HG02798 (cell line): Measurements from ENCODE around the gene SORL1.

Experiments
- ATAC-seq: cut with Tn5 transposase; IDR thresholded peaks from one replicate; pipeline ENCODE4 v1.9.1; 2021; ENCODE audit warnings: mild to moderate bottlenecking; ENCODE audit not compliant: unreplicated experiment, poor library complexity

Gene SORL1

DNA sequence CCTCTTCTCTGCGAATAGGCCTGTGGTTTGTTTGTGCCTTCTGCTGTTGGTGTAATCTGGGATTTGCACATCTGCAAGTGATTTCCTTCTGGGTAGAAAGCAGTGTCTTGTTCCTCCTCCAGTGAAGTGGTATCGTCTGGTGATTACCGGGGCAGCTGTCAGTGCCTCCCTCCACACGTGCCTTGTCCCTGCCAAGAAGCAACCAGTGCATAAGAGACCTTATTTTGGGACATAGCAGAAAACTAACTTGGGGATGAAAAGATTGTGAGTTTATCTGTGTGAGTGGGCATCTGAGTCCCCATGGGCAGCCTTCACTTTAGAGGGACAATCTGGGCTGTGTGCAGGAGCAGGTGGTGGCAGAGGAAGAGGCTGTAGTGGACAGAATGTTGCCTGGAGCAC, 72.1 kb downstream of the SORL1 start:
- ATAC-seq = no peak

DNA sequence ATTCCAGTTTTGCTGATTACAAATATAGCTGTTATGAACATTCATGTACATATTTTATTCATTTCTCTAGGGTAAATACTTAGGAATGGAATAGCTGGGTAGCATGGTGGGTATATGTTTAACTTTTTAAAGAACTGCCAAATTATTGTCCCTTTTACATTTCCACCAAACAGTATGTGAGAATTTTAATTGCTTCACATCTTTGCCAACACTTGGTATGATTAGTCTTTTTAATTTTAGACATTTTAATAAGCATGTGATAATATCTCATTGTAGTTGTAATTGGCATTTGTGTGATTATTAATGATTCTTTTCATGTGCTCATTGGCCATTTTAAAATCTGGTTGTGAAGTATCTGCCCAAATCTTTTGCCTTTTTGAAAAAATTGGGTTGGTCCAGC, 73.3 kb downstream of the SORL1 start:
- ATAC-seq = no peak

DNA sequence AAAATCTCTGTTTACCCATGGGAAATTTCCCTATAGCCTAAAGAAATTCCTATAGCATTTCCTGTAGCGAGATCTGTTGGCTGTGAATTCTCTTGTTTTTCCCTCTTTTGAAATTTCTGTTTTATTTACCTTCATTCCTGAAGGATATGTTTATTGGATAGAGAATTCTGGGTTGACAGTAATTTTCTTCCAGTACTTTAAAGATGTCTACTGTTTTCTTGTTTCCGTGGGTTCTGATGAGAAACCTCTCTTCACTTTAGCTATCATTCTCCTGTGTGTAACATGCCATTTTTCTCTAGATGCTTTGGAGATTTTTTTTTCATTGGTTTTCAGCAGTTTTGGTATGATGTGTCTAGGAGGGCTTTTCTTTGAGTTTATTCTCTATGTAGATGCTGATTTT, 78.1 kb downstream of the SORL1 start:
- ATAC-seq = no peak

DNA sequence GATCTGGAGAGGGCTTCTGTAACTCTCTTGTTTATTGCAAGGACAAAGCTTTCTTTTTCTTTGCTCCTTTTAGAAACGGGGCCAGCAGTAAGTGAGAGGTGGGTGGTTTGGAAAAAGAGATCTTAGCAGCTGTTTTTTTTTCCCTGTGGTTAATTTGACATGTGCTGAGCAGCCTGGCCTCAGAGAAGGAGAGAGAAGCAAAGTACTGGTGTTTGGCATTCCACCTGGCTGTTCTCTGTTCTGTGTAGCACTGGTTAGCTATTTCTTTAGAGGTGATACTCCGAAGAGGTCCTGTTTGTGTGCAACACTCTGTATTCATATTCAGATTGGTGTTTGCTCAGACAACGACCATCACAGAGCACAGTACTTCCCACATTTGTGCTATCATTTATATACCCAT, 81.5 kb downstream of the SORL1 start:
- no peak for ATAC-seq

DNA sequence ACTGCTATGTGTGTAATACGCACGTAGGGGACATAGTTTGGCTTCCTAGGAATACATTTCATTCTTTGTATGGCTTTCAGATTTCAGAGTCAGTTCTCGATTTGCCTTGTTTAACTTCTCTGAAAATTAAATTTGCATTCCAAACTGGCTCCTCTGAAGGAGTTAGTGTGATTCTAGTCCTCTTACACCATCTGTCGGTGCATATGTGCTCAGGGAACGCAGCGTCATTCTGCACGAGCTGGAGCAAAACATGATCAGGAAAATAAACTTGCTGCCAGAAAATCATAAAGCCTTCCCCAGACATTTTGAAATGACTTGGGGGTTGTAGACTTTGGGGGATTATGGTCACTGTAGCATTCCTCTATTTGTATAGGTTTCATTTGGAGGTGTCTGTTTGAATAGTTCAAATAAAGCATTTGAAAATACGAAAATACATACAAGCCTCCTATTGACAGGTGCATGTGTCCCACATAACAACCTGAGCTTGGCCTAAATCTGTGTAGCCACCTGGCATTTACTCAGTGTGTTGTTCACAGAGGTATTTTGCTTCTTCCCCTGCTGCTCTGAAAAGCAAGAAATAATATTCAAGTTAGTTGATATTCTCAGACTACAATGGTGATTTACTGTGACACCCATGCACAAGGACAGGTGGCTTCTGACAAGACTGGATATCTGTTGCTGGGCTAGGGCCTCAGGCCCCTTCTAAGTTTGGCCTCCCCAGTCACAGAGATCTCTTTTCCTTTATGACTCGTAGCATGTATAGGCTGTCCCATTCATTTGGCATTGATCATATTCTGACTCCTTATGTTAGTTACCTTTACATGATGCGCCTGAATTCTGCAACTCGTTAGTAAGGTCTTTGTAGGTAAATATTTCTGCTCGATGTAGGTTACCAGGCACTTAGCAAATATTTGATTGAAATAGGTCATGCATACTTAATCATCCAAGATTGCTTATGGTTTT, 82.3 kb downstream of the SORL1 start:
- ATAC-seq = no peak

DNA sequence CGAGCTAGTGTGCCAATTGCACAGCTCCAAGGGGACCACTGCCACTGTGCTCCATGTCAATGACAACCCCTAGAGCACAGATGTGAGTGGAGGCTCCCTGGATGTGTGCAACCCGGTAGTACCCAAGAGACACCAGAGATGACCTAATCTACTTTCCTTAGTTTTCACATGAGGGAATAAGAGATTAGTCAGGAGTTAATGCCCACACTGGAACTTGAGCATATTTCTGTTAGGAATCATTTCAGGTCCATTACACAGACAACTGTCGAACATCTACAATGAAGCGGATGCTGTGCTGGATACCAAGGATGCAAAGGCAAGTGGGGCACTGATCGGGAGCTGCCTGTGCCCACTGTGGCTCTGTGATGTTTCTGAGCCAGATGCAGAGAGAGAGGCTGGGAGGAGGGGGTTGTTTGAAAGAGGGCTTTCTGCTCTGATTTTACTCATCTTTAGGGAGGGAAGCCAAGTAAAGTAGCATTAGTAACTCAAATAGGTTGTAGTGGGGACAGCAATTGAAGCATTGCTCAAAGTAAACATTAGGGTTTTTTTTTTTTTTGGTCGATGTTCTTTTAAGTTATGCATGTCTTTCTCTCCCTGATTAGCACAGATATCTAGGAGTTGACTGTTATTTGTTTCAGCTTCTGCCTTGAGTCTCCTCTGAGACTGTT, 83.1 kb downstream of the SORL1 start:
- no peak for ATAC-seq

DNA sequence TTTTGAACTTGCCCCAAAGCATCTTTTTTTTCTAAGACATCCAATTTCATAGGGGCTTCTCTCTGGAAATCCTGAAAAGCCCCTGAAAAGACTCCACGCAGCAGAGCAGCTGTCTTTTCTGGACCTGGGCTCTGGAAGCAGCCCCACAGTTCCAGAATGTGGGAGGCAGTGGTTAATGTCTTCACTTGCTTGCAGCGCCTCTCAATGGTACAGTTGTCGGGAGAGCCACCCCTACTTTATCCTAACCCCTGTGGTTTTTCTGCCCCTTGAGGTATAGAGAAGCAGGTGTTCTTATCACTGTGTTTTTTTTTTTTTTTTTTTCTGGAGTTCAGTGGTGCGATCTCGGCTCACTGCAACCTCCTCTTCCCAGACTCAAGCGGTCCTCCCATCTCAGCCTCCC, 84.0 kb downstream of the SORL1 start:
- ATAC-seq = no peak

DNA sequence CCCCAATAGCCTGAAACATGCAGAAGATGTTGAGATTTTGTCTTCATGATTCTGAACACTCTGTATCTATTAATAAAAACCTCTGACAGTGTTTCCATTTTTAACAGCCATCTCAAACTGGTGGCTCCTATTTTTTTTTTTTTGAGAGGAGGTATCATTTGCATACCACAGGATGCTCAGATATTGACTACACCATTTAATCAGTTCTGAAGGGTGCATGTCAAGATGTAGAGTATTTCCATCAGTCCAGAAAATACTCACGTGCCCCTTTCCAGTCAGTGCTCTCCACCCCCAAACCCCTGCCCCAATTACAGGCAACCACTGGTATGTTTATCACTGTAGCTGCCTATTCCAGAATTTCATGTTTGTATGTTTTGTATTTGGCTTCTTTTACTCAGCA, 85.9 kb downstream of the SORL1 start:
- ATAC-seq = peak; percentile 70

DNA sequence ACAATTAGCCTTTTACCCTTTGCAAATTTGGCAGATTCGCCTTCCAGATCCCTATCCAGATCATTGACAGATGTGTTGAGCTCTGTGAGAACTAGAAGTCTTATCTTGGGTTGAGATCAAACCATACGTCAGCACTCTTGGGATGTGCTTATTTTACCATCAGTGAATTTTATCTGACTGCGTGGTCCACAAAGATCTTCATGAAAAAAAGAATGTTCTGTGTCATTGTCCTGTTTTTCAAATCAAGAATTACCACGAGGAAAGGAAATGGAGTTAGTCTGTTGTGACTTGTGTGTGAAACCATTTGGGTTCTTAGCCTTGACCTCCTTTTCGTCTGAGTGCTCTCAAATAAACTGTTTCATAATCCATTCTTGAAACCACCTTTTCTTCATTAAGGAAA, 86.9 kb downstream of the SORL1 start:
- no peak for ATAC-seq

DNA sequence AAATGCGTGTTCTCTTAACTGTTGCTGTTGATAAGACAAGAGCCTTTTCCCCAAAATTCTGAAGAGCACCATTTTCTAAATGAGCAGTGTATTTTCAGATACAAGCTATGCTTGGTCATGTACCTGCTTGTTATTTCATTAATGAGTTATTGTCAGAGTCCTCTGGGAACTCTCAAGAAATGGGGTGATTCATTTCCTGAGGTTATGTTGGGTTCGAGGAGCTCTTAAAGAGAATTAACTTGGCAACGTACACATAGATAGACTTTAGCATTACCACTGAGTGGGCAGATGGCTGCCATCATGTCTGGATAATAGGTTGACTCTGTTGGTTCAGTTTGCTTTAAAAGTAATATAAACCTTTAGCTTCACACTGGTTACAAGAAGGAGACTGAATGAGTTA, 88.5 kb downstream of the SORL1 start:
- no peak for ATAC-seq

DNA sequence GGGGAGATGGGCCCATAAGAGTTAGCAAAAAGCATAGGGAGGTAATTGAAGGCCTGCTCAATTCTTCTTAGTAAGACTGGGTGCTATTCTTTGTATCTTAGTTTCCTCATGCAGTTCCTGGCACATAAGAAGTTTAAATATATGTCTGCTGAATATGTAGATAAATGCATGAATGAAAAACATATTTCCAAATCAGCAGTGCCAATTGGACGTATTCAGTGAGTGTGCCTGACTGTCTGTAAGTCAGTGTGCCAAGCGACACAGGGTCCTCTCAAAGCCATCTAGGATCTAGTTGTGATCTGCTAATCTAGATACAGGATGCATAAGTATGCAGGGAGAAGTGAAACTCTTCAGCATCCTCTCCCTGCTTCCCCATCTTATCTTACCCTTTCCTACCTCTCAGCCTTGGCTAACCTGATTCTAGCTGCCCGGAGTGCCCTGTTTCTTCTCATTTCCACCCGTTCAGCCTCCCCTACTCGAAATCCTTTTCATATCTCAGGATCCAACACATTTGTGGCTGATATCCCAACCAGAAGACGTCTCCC, 91.8 kb downstream of the SORL1 start:
- ATAC-seq = no peak

DNA sequence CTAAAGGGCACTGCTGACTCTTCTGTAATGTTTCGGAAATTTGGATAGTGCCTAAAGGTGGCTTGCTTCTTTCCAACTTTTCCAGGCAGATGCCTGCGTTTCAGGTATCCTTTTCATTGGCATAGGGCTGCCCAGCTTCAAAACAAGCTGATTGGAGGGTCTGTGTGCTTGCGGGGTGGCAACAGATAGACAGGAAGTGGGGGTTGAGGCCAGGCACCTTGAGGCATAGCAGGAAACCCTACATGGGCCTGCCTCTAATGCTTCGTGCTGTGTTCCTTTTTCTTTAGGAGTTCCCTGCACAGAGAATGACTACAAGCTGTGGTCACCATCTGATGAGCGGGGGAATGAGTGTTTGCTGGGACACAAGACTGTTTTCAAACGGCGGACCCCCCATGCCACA, 92.8 kb downstream of the SORL1 start:
- no peak for ATAC-seq

DNA sequence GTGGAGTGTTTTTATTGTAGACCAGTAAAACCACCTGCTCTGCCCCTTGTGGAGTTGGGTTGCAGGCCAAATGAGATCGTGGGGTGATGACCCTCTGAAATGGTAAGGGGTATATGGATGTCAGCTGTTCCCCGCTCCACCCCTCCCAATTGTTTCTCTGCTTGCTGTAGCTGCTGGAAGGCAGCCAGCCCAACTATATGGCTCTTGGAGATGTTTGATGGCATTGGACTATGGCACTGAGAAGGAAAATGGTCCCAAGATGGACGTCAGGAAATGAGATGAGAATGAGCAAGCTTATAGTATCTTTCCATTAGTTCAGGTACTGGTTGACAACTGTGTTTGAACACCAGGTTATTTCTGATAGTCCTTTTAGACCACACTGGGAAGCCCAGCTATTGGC, 95.5 kb downstream of the SORL1 start:
- ATAC-seq = no peak

DNA sequence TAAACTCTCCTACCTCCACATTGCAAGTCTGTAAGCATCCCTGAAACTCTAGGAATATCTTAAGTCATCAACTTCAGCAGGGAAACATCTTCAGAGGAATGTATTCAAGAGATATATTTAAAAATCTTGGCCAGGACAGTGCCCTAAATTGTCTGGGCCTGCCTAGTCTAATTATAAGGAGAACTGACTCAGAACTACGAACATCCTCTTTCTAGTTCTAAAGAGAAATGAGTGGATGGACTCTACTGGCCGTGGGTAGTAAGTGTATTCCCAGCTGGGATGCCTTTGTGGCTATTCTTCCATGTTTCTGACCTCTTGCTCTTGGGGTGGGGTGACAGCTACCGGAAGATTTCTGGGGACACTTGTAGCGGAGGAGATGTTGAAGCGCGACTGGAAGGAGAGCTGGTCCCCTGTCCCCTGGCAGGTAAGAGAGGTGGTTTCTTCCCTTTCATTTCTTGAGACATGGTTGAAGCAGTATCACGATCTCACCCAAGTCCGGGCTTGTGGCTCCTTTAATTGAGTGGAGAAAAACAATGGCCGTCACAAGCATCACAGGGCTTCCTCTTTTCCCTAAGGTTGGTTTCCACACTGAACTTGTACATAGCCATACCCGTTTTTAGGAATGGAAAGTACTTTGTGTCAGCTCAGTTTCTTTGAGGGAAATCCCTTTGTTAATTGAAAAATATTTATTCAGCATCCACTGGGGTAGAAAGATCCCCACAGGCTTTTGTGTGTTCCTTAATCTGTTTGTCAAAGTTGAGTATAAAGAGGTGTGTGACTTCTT, 98.3 kb downstream of the SORL1 start:
- ATAC-seq = no peak

DNA sequence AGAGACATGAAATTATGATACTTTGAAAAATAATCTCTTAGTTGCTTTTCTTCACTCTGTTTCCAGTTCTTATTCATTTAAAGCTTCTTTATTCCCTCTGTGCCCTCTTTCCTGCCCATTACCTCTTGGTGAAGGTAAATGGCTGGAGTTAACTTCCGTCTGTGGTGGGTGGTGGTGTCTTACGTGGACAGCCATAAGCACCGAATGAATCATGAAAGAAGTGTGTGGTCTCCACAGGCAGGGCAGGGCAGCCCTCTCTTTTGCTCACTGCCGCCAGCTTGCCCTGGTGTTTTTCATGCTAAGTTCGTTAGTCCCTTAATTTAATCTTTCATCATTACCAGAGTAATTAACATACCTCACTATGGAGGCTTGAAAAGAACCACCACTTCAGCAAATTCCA, 99.3 kb downstream of the SORL1 start:
- no peak for ATAC-seq

DNA sequence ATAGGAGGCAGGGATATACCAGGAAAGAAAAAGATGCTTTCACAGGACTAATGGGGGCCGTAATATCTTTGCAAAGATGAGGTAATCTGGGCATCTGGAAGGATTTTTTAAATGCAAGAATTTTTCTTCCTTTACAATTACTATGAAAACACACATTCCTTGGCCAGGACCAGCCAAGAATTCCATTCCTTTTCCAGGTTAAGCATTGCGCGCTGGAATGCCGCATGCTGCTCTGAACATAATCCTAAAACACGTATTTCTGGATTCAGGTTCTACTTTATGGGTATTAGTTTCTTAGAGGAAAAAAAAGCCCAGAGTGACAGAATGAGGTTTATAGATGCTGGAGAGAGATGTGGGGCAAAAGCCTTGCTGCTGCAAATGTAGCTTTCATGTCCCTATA, 100.0 kb downstream of the SORL1 start:
- no peak for ATAC-seq

DNA sequence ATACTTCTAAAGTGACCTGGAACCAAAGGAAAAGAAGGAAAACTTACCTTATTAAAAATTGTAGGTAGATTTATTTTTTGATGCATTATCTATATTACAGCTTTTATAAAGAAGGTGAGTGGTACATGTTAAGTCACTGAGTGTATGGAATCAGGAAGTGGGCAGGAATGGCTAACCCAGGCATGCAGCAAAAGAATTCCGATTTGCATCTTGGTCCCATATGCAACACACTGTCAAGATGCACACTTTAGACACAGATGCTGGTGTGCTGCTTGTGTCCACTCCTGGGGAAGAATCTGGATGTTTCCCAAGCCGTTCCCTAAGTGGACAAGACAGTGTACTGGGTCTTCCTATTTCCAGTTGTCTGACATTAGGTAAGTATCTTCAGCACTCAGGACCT, 100.5 kb downstream of the SORL1 start:
- no peak for ATAC-seq

DNA sequence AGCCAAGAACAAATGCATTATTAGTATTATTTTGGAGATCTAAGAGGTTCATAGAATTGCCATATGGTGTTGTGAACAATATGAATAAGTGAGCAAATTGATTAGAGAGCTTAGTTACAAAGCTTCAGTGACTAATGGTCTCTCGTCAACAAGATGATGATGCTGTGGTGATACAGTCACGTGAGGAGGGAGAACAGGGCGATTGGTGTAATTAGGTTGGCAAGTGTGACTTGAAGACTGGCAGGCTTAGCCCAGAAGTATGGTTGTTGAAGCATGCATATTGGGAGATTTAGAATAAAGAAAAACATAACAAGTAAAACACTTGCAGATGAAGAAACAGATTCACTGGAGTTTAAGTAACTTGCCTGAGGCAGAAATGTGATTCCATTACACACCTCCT, 101.3 kb downstream of the SORL1 start:
- no peak for ATAC-seq

DNA sequence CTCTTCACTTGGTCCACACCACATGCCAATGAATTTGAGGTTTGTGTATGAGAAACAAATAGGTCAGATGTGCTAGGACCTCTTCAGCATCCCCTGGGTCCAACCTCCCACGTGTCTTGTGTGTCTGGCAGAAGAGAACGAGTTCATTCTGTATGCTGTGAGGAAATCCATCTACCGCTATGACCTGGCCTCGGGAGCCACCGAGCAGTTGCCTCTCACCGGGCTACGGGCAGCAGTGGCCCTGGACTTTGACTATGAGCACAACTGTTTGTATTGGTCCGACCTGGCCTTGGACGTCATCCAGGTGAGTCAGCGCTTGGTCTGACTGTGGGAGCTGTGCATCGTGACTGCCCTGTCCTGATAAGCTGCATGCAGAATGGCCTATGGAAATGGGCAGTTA, 101.7 kb downstream of the SORL1 start:
- ATAC-seq = no peak

DNA sequence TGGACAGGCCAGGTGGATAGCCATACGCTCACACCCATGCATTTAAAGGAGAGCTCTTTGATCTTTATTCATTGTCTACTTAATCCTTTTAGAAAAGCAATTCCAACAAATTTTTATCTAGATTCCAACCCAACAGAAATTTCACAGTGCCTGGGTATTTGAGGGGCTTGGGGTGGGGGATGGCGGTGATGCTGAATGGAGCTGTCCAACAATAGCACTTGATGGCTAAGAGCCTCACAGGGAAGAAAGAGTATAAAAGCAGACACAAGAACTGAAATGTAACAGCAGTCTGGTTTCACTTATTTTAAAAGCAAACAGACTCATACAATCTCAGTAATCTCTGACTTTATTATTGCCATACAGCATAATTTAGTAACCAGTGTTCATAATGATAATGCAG, 102.4 kb downstream of the SORL1 start:
- no peak for ATAC-seq

DNA sequence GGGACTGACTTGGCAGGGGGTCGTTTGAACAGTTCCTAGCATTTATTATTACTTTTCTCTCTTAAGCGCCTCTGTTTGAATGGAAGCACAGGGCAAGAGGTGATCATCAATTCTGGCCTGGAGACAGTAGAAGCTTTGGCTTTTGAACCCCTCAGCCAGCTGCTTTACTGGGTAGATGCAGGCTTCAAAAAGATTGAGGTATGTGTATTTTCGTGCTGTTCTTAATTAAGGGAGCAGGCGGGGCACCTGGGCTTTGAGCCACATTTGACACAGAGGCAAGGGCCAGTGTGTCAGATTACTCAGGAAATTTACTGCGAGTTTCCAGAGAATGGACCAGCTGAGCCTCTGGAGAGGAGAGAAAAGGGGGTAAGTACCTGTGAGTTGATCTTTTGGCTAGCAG, 103.0 kb downstream of the SORL1 start:
- ATAC-seq = no peak
